GM19372 (cell line): Measurements from ENCODE around the gene EMILIN1.
"Not testable (repeated sequence)": the region's sequence is repeated elsewhere in the genome, so short reads cannot be mapped to it uniquely, and the experiment has no call there.

Experiments
- ATAC-seq: cut with Tn5 transposase; IDR thresholded peaks from one replicate; pipeline ENCODE4 v1.9.1; 2021; ENCODE audit warnings: mild to moderate bottlenecking, low read depth, moderate library complexity; ENCODE audit not compliant: unreplicated experiment

Gene EMILIN1

DNA sequence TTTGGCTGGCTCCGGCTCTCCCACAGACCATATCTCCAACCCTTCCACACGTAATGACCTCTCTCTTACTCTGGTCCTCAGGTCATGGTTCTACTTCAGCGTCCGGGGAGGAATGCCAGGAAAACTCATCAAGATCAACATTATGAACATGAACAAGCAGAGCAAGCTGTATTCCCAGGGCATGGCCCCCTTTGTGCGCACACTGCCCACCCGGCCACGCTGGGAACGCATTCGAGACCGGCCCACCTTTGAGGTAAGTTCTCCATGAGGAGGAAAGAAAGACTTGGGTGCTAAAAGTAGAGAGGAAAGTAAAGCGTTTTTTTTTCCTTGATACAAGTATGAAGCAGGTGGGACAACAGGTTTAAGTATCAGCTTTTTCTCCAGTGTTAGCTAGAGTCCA, 25.1 kb upstream of the EMILIN1 start:
- no peak for ATAC-seq

DNA sequence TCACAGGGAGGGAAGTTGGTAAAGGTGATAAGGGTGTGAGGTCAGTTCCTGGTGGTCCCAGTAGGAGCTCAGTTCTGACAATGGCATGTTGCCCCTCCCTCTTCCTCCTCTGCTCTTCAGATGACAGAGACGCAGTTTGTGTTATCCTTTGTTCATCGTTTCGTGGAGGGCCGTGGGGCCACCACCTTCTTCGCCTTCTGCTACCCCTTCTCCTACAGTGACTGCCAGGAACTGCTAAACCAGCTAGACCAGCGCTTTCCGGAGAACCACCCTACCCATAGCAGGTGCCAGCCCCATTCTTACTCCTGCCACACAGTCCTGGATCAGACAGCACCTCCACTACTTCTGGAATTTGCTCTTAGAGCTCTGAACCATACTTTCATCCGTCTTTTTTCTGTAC, 24.6 kb upstream of the EMILIN1 start:
- no peak for ATAC-seq

DNA sequence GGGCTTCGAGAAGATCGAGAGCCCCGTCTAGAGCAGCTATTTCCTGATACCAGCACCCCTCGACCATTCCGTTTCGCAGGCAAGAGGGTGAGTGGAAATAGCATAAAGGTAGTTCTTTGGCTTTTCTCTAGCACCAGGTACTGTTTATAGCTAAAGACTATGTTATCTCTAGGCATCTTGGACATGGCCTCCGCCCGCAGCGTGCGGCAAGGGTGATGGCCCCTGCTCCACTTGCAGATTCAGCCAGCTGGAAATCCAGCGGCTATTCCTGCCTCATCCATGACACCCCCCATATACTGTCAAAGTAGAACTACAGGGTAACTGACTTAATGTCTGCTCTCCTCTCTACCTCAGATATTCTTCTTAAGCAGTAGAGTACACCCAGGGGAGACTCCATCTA, 23.7 kb upstream of the EMILIN1 start:
- no peak for ATAC-seq

DNA sequence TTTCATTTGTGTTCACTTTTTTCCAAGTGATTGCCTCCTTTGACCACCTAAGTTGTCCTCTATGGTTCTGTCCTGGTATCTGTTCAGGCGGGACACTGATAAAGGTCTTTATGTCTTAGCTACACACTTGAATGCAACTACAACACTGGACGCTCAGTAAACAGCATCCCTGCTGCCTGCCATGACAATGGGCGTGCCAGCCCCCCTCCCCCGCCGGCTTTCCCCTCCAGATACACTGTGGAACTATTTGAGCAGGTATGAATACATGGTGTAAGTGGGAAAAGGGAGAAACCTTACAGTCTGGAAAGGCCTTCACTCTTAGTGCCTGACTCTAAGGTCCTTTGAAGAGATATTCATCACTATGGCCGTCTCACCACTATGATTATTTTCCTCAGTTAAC, 21.2 kb upstream of the EMILIN1 start:
- no peak for ATAC-seq

GRCh38 chr2:27058210-27058609, 20.2 kb upstream of the EMILIN1 start:
- no peak for ATAC-seq

GRCh38 chr2:27059141-27059820, 19.1 kb upstream of the EMILIN1 start:
- ATAC-seq: no peak

DNA sequence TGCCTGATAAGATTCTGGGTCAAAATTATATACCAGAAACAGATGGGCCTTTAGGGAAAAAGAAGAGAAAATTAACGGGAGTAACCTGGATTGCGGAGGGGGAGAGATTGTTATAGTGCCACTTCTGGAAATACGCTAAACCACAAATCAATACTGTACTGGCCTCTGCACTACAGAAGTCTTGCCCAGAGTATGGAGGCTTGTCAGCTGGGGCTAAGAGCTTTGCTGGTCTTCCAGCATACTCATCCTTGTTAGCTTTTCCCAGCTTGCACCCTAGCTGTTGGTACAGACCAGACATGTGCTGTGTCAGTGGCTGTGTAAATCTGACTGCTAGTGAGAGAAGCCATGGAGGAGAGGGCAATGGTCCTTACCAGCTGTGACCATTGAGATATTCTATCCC, 18.1 kb upstream of the EMILIN1 start:
- ATAC-seq: no peak

GRCh38 chr2:27065128-27065527, 13.3 kb upstream of the EMILIN1 start:
- no peak for ATAC-seq

DNA sequence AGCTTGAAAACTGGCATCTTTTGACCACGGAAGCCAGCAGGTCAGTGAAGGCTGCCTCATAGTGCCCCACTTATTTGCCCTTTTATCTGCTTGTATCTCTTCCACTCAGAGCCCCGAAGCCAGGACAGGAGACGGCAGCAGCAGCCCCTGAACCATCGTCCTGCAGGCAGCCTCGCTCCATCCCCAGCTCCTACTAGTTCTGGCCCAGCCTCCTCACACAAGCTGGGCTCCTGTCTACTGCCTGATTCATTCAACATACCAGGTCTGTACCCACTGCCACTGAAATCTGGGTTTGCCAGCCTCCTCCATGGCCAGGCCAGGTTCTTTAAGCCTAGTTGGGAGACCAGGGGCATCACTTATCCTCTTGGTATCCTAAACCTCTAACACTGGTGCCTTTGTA, 11.0 kb upstream of the EMILIN1 start:
- ATAC-seq: no peak

DNA sequence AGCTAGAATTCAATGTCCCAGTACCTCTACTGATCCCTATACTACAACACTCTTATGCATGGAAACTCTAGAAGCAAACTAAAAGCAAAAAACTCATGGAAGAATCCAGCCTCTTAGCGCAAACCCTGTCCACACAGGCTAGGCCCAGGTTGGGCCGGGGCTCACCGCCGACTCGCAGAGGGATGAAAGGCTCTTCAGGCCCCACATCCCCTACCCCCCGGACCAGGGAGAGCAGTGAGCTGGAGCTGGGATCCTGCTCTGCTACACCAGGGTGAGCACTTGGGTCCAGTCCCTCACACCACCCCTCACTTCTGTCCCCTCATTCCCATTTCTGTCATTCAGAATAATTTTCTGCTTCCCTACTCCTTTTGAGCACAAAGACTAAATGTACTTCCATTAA, 9.0 kb upstream of the EMILIN1 start:
- no peak for ATAC-seq

GRCh38 chr2:27069961-27070618, 8.3 kb upstream of the EMILIN1 start:
- ATAC-seq: no peak

- ATAC-seq: peak; percentile 1
Observed at GRCh38 chr2:27070653-27071276, 7.7 kb upstream of the EMILIN1 start.

GRCh38 chr2:27071277-27071989, 7.0 kb upstream of the EMILIN1 start, which contains the start of gene OST4:
Gene OST4 (minus strand): TSS chr2:27071654.
- ATAC-seq: peak; percentile 93

DNA sequence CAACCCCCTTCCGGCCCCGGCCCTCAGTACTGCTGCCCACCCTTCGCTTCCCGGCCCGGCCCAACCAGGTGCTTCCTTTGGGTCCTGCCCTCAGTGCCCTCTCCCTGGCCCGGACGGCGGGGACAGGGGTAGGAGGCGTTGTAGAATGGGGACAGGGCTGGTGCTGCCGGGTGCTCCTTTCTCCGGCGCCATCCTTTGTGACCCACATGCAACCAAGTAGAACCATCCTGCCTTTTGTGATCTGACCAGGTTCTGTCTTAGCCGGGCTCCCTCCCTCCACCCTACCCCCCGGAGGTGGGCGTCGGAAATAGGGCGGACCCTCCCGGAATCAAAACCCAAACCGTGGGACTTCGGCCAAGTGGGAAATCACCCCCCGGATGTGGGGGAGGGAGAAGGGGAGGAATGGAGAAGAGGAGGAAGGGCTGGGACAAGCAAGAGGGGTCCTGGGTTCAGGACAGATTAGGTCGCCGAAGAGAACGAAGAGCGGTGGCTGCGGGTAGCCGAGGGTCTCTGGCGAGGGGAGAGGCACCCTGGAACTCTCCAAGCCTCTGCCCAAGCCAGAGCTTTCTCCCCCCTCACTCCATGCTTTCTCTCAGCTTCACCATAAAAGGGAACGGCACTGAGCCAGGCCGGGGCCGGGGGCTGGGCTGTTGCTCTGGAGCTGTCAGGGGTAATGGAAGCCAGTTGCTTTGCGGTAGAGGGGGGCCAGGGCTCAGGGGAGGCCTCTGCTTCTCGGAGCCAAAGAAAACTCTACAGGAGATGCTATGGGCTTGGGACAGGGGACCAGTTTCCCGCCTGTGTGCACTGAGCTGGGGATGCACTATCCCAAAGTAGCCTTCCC, 6.2 kb upstream of the EMILIN1 start:
- peak; percentile 19 for ATAC-seq

GRCh38 chr2:27072920-27073319, 5.5 kb upstream of the EMILIN1 start:
- ATAC-seq: no peak

GRCh38 chr2:27073782-27074181, 4.6 kb upstream of the EMILIN1 start:
- ATAC-seq: no peak

DNA sequence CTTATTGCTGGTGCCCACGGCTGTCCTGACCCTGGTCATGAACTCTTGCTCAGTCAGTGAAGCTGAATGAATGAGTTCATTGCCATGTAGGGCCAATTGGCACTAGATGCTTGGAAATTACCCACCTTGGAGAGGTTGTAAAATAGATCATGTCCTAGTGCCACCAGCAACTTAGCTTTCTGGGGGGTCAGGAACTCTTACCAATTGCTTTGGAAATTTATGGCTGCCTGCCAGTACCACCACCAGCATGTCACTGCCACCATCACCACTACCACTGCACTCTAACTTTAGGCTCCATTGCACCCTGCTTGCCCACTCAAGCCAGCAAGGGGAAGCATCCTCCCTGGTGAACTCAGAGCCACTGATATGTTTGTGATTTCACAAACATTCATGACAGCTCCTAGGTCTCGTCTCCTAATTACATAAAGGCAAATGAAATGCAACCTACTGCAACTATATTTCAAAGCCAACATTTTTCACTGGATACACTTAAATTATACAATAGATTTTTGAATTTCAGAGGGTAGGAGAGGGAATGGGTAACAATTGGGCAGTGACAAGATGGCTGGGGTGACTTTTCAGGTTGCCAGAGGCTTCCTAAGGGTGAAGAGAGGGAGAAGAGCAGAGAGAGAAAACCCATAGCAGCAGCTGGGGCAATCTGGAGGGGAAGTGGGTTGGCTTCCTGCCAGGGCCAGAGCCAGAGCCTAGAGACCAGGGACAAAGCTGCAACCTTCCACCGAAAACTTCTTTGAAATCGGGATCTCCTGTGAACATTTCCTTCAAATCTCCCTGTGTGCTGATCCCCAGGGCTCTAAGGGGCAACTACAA, 3.5 kb upstream of the EMILIN1 start:
- no peak for ATAC-seq

- ATAC-seq: not testable (repeated sequence)
Observed at GRCh38 chr2:27075566-27075871, 2.9 kb upstream of the EMILIN1 start.

DNA sequence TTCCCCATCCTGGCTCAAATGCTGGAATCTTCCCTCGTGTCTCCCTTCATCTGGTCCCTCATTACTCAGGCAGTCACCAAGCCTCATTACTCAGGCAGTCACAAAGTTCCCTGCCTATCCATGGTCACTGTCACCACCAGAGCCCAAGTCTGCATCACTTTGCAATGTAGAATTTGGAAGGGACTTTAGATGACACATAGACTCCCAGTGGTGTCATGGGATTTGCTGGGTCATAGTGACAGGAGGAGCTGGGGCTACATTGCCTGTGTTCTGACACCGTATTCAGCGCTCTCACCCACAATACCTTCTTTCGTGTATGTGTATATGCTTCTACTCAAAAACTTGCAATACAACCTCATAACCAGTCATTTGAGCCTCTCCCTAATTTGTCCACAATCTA, 2.1 kb upstream of the EMILIN1 start:
- no peak for ATAC-seq

GRCh38 chr2:27077231-27077630, 1.2 kb upstream of the EMILIN1 start:
- no peak for ATAC-seq
